ENCODE data around the gene VAC14.

DNA sequence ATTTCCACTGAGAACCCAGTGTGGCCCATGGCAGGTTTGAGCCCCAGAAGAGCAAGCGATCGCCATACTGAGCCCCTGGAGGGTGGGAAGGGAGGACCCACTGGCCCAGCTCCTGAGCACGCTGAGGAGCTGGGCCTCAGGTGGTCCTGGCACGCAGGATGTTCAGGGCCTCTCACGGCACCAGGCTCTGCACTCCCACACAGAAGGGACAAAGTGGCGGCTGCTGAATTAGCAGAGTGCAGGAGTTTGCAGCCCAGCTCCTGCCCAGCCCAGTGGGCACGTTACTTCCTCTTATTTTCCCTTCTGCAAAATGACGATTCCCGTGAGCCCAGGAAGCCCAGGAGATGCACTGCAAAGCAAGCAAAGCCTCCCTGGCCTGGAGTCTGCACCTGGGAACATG is 72.8 kb downstream of the VAC14 start:
- TF ChIP-seq, protein P1, sequence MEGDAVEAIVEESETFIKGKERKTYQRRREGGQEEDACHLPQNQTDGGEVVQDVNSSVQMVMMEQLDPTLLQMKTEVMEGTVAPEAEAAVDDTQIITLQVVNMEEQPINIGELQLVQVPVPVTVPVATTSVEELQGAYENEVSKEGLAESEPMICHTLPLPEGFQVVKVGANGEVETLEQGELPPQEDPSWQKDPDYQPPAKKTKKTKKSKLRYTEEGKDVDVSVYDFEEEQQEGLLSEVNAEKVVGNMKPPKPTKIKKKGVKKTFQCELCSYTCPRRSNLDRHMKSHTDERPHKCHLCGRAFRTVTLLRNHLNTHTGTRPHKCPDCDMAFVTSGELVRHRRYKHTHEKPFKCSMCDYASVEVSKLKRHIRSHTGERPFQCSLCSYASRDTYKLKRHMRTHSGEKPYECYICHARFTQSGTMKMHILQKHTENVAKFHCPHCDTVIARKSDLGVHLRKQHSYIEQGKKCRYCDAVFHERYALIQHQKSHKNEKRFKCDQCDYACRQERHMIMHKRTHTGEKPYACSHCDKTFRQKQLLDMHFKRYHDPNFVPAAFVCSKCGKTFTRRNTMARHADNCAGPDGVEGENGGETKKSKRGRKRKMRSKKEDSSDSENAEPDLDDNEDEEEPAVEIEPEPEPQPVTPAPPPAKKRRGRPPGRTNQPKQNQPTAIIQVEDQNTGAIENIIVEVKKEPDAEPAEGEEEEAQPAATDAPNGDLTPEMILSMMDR (IDR thresholded peaks at IDR 0.05) = no peak
- TF ChIP-seq POLR2AphosphoS5 (IDR thresholded peaks at IDR 0.05; ENCODE audit: insufficient read depth in 1 of 2, low read depth in 1 of 2) = no peak

Data from vagina (tissue), 2 donors.